ENCODE measurements around the gene LRP1. TPM values are rescaled to one million over a fixed set of nuclear protein-coding genes. Genes with fewer than 3 reads are reported as not detected.
A peak's percentile ranks its signal among the peaks of the same experiment; 100 is the strongest.

The LRP1 gene
- total RNA-seq, 4 donors from 2014 or later = 185 to 292 (median 216) TPM

- peak overlapping the region; percentile 73 to 78 for H3K4me3 ChIP-seq
- 45 to 48% methylated on average over 6 to 7 of the region's 7 CpGs for WGBS, 2 donors (ENCODE audit: low coverage in 1 of 2)
- H3K27ac ChIP-seq = peak overlapping the region in 3 of 4 donors; percentile 92 to 98 (median 98)
- H3K9me3 ChIP-seq = no peaks in the 10 kb centered on the region
- TF ChIP-seq POLR2A (IDR thresholded peaks at IDR 0.05) = no peak
- TF ChIP-seq POLR2AphosphoS5 (IDR thresholded peaks at IDR 0.05) = no peak
- TF ChIP-seq CTCF (IDR thresholded peaks at IDR 0.05) = no peak
- no peak for TF ChIP-seq EP300 (IDR thresholded peaks at IDR 0.05)
- ATAC-seq = no peak
- H3K36me3 ChIP-seq = peaks cover 0 to 42% of the 10 kb centered on the region in 2 donors
- H3K4me1 ChIP-seq = peaks cover 0 to 59% (median 25%) of the 10 kb centered on the region in 3 donors
- H3K27me3 ChIP-seq = no peaks in the 10 kb centered on the region
Observed at GRCh38 chr12:57109207-57110103, 18.8 kb upstream of the LRP1 start.

GRCh38 chr12:57110104-57111030, 17.9 kb upstream of the LRP1 start:
- peaks cover 0 to 33% of the 10 kb centered on the region in 2 donors for H3K36me3 ChIP-seq
- no peaks in the 10 kb centered on the region for H3K27me3 ChIP-seq
- peaks cover 0 to 59% (median 25%) of the 10 kb centered on the region in 3 donors for H3K4me1 ChIP-seq
- no peaks in the 10 kb centered on the region for H3K9me3 ChIP-seq
- WGBS, 2 donors (ENCODE audit: low coverage in 1 of 2) = 0% methylated on average over 4 of the region's 28 CpGs; no CpG with 5 or more reads in 1 of the 2 donors
- peak overlapping the region; percentile 73 to 78 for H3K4me3 ChIP-seq
- TF ChIP-seq EP300 (IDR thresholded peaks at IDR 0.05) (no peak), POLR2AphosphoS5 (IDR thresholded peaks at IDR 0.05) (no peak), CTCF (IDR thresholded peaks at IDR 0.05) (peak in 1 of 4 experiments; percentile 10), POLR2A (IDR thresholded peaks at IDR 0.05) (no peak)
- ATAC-seq = no peak
- H3K27ac ChIP-seq = peak overlapping the region; percentile 92 to 98 (median 96)

GRCh38 chr12:57111031-57111734, 17.1 kb upstream of the LRP1 start, which contains the start of gene STAT6:
TSS of gene STAT6 (minus strand) at chr12:57111362. CDS start at chr12:57108278, 3,084 bp downstream.
- peak; percentile 76 for ATAC-seq
- Histone ChIP-seq H3K4me1 (peaks cover 0 to 54% (median 25%) of the 10 kb centered on the region in 3 donors), H3K27me3 (no peaks in the 10 kb centered on the region), H3K36me3 (peaks cover 0 to 25% of the 10 kb centered on the region in 2 donors), H3K4me3 (peak within 1 kb of the TSS; percentile 73 to 78), H3K9me3 (no peaks in the 10 kb centered on the region), H3K27ac (peak within 1 kb of the TSS; percentile 92 to 98 (median 96))
- TF ChIP-seq POLR2AphosphoS5 (IDR thresholded peaks at IDR 0.05) (peak; percentile 46), CTCF (IDR thresholded peaks at IDR 0.05) (no peak), EP300 (IDR thresholded peaks at IDR 0.05) (no peak), POLR2A (IDR thresholded peaks at IDR 0.05) (peak; percentile 1 to 60)
- WGBS, 2 donors (ENCODE audit: low coverage in 1 of 2) = 0 to 4% methylated on average over 4 to 6 of the region's 13 CpGs

DNA sequence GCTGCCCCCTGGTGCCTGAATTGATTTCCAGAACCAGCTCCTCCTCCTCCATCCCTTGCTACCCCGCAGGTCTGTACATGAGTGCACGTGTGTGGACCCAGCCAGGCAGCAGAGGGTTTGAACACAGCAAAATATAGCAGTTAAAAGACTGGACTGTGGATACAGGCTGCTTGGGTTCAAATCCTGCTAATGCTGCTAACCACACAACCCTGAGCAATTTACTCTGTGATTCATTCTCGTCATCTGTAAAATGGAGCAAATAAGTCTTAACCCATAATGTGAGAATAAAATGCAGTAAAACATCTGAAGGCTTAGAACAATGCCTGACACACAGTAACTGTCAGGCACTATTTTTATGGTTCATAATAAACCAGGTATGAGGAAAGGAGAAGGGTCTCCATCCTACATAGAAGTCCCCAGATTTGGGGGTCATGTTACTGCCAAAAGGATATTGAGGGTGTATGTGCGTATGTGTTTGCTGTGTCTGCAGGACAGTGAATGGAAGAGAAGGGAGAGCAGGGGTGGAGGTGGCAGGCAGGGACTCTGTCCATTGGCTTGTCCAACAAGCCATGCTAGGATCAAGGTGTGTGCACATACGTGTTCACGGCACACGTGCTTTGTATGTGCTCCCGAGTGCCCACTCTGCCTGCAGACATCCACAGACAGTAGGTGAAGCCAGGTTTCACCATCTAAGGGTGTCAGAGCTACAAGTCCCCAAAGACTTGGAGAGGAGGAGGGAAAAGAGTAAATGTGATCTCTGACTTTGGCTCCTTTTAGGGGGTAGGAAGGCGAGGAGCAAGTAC, 15.6 kb upstream of the LRP1 start:
- Histone ChIP-seq H3K27me3 (no peaks in the 10 kb centered on the region), H3K4me1 (peaks cover 0 to 39% (median 22%) of the 10 kb centered on the region in 3 donors), H3K9me3 (no peaks in the 10 kb centered on the region), H3K36me3 (peaks cover 0 to 10% of the 10 kb centered on the region in 2 donors), H3K27ac (peak overlapping the region; percentile 92 to 98 (median 96)), H3K4me3 (peak overlapping the region; percentile 73 to 78)
- 48 to 72% methylated on average over 2 to 4 of the region's 9 CpGs for WGBS, 2 donors (ENCODE audit: low coverage in 1 of 2)
- TF ChIP-seq CTCF (IDR thresholded peaks at IDR 0.05) = peak in 1 of 4 experiments; percentile 88
- TF ChIP-seq POLR2AphosphoS5 (IDR thresholded peaks at IDR 0.05) = no peak
- ATAC-seq = peak; percentile 59

Measured in gastroesophageal sphincter (tissue), 4 donors.